HuH-7 (cell line): ENCODE measurements around the gene UBE2H.
A peak's percentile ranks its signal among the peaks of the same experiment; 100 is the strongest.
"Not testable (repeated sequence)": the region's sequence is repeated elsewhere in the genome, so short reads cannot be mapped to it uniquely, and the experiment has no call there.

ENCODE experiments used
- DNase-seq: peaks from one replicate; pipeline ENCODE4 v3.0.0; 2011; ENCODE audit warnings: low spot score

Gene UBE2H

GRCh38 chr7:129816742-129817141 is 136.0 kb downstream of the UBE2H start:
- DNase-seq = no peak

- DNase-seq = no peak
Observed at GRCh38 chr7:129807863-129808262, 144.9 kb downstream of the UBE2H start.

DNA sequence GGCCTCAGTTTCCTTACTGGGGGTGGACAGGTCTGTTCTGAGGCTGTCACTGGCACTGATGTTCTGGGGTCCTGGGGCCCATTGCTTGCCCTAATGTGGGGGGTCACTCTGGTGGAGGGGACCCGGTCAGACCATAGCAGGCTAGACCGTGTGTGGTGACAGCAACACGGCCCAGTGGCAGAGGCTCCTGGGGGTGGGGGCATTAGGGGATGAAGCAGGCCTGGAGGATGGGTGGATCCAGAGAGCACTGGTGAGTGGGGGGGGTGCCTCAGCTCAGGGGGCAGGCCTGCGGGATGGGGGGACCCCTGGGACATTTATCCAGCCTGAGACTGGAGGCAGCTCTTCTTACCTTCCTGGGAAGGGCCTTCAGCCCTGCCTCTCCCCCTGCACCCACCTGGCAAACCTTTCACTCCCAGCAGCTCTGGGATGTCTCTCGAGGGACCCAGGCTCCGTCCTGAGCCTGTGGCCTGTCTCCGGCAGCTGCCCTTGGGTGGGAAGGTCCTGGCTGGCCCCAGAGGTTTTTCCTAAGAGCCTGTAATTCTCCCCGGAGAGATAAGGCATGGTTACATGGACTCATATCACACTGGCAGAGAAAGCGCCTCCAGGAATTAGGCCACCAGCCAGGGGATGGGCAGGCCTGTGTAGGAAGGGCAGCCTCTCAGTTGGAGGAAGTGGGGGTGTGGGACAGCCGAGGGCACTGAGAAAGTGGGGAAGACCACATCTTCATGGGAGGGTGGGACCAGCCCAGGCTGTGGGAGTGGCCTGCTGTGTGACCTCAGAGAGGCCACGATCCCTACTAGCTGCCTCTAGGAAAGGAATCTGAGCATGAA is 147.7 kb downstream of the UBE2H start:
- no peak for DNase-seq

- no peak for DNase-seq
Observed at GRCh38 chr7:129804111-129804889, 148.5 kb downstream of the UBE2H start.

- DNase-seq = no peak
Observed at GRCh38 chr7:129803546-129804081, 149.1 kb downstream of the UBE2H start.

DNA sequence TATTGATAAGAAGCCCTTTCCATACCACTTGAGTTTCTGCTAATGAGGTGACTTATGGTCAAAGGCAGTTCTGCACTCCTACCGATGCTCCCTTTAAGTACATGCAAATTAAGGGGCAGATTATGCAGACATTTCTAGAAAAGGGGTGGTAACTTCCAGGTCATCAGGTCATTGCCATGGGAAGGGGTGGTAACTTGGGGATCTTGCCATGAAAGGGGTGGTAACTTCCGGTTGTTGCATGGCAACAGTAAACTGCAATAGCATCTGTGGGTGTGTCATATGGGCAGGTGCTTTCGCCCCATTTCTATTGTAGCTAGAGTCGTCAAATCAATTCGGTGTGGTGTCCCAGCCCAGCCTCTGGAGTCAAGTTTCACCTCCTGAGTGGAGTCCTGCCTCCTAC is 150.9 kb downstream of the UBE2H start:
- no peak for DNase-seq

DNA sequence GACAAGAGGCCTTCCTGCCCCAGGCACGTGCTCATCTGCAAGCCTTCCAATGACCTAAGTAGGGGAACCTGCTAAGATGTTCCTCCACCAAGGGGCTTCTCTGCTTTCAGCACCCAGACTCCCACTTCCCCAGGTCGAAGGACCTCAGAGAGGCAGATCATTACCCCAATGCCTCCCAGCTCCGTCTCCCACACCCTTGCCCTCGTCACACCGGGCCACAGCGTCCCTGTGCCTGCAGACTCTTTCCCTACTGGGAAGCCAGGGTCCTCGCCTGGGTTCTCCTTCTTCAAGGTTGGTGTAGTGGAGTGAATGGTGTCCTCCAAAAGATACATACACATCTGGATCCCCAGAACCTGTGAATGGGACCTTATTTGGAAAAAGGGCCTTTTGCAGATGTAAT is 151.9 kb downstream of the UBE2H start:
- DNase-seq = no peak

GRCh38 chr7:129799350-129799955 is 153.3 kb downstream of the UBE2H start:
- DNase-seq = no peak

DNA sequence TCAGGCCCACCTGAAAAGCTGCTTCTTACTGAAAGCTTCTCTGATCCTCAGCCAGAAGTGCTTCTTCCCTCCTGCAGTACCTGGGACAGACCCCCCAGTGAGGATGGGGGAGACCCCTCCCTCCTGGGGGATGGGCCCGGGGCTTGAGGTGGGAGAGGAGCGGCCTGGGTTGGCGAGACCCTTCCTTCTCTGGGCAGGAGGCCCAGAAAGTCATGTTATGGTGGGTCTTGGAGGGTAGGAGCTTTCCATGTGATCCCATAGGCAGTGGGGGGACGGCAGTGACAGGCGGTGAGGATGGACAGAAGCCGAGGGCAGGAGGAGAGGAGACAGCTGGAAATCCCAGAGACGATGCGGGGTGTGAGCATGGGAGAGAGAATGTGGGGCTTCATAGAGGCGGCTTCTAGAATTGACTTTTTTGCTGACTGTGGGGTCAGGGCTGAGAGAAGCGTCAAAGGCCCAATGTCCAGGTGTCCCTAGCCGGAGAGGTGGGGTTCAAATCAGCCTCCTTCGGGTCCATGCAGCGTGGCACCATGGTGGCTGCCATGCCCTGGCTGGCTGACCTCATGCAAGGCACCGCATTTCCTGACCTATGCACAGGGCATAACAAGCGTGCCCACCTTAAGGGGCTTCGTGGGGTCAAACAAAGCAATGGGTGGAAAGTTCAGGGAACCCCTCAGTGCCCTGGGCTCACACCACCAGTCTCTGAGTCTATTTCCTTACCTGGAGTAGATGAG is 154.0 kb downstream of the UBE2H start:
- DNase-seq = no peak

- DNase-seq = no peak
Observed at GRCh38 chr7:129797214-129797789, 155.5 kb downstream of the UBE2H start.

GRCh38 chr7:129796186-129796775 is 156.5 kb downstream of the UBE2H start:
- no peak for DNase-seq

- not testable (repeated sequence) for DNase-seq
Observed at GRCh38 chr7:129794461-129794860, 158.3 kb downstream of the UBE2H start.

GRCh38 chr7:129793506-129794310 is 159.1 kb downstream of the UBE2H start:
- DNase-seq = peak; percentile 15

GRCh38 chr7:129792721-129793120 is 160.0 kb downstream of the UBE2H start:
- peak; percentile 11 for DNase-seq

GRCh38 chr7:129790136-129790535 is 162.6 kb downstream of the UBE2H start:
- no peak for DNase-seq

DNA sequence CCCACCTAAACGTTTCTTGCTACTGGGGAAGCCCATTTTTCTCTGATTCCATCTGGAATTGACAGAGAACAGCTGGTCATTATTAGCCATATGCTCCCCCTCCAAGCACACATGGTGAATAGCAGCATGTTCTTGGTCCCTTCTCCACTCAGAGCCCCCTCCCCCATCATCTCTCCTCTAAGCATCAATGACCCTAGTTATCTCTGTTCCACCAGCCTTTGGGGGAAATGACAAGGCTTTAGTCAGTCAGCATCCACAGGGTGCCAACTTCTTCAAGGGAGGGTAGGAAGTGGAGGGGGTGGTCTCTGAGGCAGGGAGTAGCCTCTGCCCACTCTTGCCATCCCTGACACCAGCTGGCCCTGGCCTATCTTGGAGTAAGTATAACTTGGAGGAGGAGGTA is 163.1 kb downstream of the UBE2H start:
- no peak for DNase-seq

GRCh38 chr7:129789000-129789399 is 163.8 kb downstream of the UBE2H start:
- DNase-seq = no peak

- no peak for DNase-seq
Observed at GRCh38 chr7:129786825-129787563, 165.8 kb downstream of the UBE2H start.

GRCh38 chr7:129785685-129786514 is 166.9 kb downstream of the UBE2H start:
- no peak for DNase-seq
